HepG2 (cell line): ENCODE results near the gene ZNF816. TPM values are rescaled to one million over a fixed set of nuclear protein-coding genes. Genes with fewer than 3 reads are reported as not detected.

Experiments
- ATF7-NPFF ChIP-seq: sonication (generic); formaldehyde crosslinking; IDR thresholded peaks from 2 replicates; pipeline ENCODE4 v1.8.1; 2023; ENCODE audit warnings: mild to moderate bottlenecking, low read depth, missing genetic modification reagents, moderate library complexity
- DPF2 ChIP-seq: sonication (generic); formaldehyde crosslinking; IDR thresholded peaks from 2 replicates; pipeline ENCODE4 v1.4.0; 2020; ENCODE audit warnings: mild to moderate bottlenecking, low read depth, missing genetic modification reagents, borderline replicate concordance
- ELF1 ChIP-seq: sonication (generic); formaldehyde crosslinking; IDR thresholded peaks from 2 replicates; pipeline ENCODE4 v1.4.0; 2020; ENCODE audit warnings: missing genetic modification reagents
- ELF3 ChIP-seq: IDR thresholded peaks from 2 replicates; pipeline ENCODE4 v1.6.1; 2016; ENCODE audit warnings: missing genetic modification reagents, missing compliant biosample characterization
- KDM2A ChIP-seq: sonication (generic); formaldehyde crosslinking; IDR thresholded peaks from 2 replicates; pipeline ENCODE4 v1.4.0; 2020; ENCODE audit warnings: low read depth, missing genetic modification reagents, borderline replicate concordance
- KDM3A ChIP-seq: IDR thresholded peaks from 2 replicates; pipeline ENCODE4 v1.6.1; 2018; ENCODE audit warnings: low read depth, missing compliant biosample characterization
- MLLT10 ChIP-seq: sonication (generic); formaldehyde crosslinking; IDR thresholded peaks from 2 replicates; pipeline ENCODE4 v1.4.0; 2020; ENCODE audit warnings: missing genetic modification reagents
- NONO ChIP-seq, 2 experiments: fragments of 450-650 bp in 1 of 2; sonication (generic) in 1 of 2; formaldehyde crosslinking in 1 of 2; IDR thresholded peaks in 1 of 2; conservative IDR thresholded peaks in 1 of 2; 2 replicates each; pipeline versions ENCODE4 v1.6.1 to v1.8.0; 2017 to 2022; ENCODE audit warnings: mild to moderate bottlenecking in 1 of 2, missing genetic modification reagents in 1 of 2, moderate library complexity in 1 of 2
- NR0B2 ChIP-seq: sonication (generic); formaldehyde crosslinking; IDR thresholded peaks from 2 replicates; pipeline ENCODE4 v1.4.0; 2020; ENCODE audit warnings: mild to moderate bottlenecking, missing genetic modification reagents
- POGZ ChIP-seq: sonication (generic); formaldehyde crosslinking; IDR thresholded peaks from 2 replicates; pipeline ENCODE4 v1.4.0; 2020; ENCODE audit warnings: mild to moderate bottlenecking, missing genetic modification reagents
- POLR2G ChIP-seq: fragments of 200-400 bp; formaldehyde crosslinking; IDR thresholded peaks from 2 replicates; pipeline ENCODE4 v1.6.1; 2018; ENCODE audit warnings: mild to moderate bottlenecking, low read depth, low read length, moderate library complexity
- RBFOX2 ChIP-seq: fragments of 200-400 bp; formaldehyde crosslinking; IDR thresholded peaks from 2 replicates; pipeline ENCODE4 v1.6.1; 2017; ENCODE audit warnings: low read depth, mild to moderate bottlenecking, low read length
- RCOR2 ChIP-seq: IDR thresholded peaks from 2 replicates; pipeline ENCODE4 v1.6.1; 2016; ENCODE audit warnings: missing biosample characterization, missing genetic modification reagents
- RXRB ChIP-seq: IDR thresholded peaks from 2 replicates; pipeline ENCODE4 v1.6.1; 2016; ENCODE audit warnings: borderline replicate concordance, missing genetic modification reagents, missing compliant biosample characterization
- SRY ChIP-seq: sonication (generic); formaldehyde crosslinking; IDR thresholded peaks from 2 replicates; pipeline ENCODE4 v1.8.0; 2022; ENCODE audit warnings: mild to moderate bottlenecking, missing genetic modification reagents
- TERF1 ChIP-seq: sonication (generic); formaldehyde crosslinking; IDR thresholded peaks from 2 replicates; pipeline ENCODE4 v1.8.0; 2022; ENCODE audit warnings: mild to moderate bottlenecking, missing genetic modification reagents, moderate library complexity
- ZNF143 ChIP-seq: sonication (generic); formaldehyde crosslinking; IDR thresholded peaks from 2 replicates; pipeline ENCODE4 v1.4.0; 2020; ENCODE audit warnings: missing genetic modification reagents
- ZNF230 ChIP-seq: sonication (generic); formaldehyde crosslinking; IDR thresholded peaks from 2 replicates; pipeline ENCODE4 v1.4.0; 2020; ENCODE audit warnings: mild to moderate bottlenecking, missing genetic modification reagents
- ZNF510 ChIP-seq: sonication (generic); formaldehyde crosslinking; IDR thresholded peaks from 2 replicates; pipeline ENCODE4 v1.4.0; 2020; ENCODE audit warnings: low read depth, mild to moderate bottlenecking, missing genetic modification reagents
- ZNF564 ChIP-seq: sonication (generic); formaldehyde crosslinking; IDR thresholded peaks from 2 replicates; pipeline ENCODE4 v1.8.1; 2023; ENCODE audit warnings: mild to moderate bottlenecking, missing genetic modification reagents
- ZNF607 ChIP-seq: sonication (generic); formaldehyde crosslinking; IDR thresholded peaks from 2 replicates; pipeline ENCODE4 v1.5.1; 2020; ENCODE audit warnings: missing genetic modification reagents, mild to moderate bottlenecking, borderline replicate concordance
- ZNF780A ChIP-seq: sonication (generic); formaldehyde crosslinking; IDR thresholded peaks from 2 replicates; pipeline ENCODE4 v1.8.0; 2022; ENCODE audit warnings: mild to moderate bottlenecking, missing genetic modification reagents, moderate library complexity
- polyA plus RNA-seq, 8 experiments: library from polyadenylated mRNA; depleted of rRNA in 3 of 8; stranded (reverse) in 7 of 8; unstranded in 1 of 8; fragments of >200 nt; fragmentation: Illumina TruSeq in 4 of 8; extraction: Trizol in 4 of 8; gene quantifications; 2 replicates each; pipeline versions ENCODE4 v1.2.1 to v1.2.3, GENCODE V29; 2011 to 2016; ENCODE audit warnings: low read depth in 4 of 8, missing spikeins in 1 of 8, mixed read lengths in 1 of 8; ENCODE audit not compliant: insufficient read depth in 1 of 8
- total RNA-seq, 5 experiments: library from RNA; depleted of rRNA; stranded (reverse); fragments of >200 nt; fragmentation: Illumina TruSeq; extraction: Trizol; gene quantifications; 2 replicates each; pipeline ENCODE4 v1.2.3, GENCODE V29; 2016; ENCODE audit warnings: low read depth in 1 of 5
- TF ChIP-seq, protein P1 (sequence below): sonication (generic); formaldehyde crosslinking; IDR thresholded peaks from 2 replicates; pipeline ENCODE4 v1.5.0; 2020; ENCODE audit warnings: mild to moderate bottlenecking, missing genetic modification reagents, borderline replicate concordance
- TF ChIP-seq, protein P2 (sequence below): sonication (generic); formaldehyde crosslinking; IDR thresholded peaks from 2 replicates; pipeline ENCODE4 v1.5.1; 2020; ENCODE audit warnings: missing genetic modification reagents, mild to moderate bottlenecking, borderline replicate concordance

The ZNF816 gene
- total and polyA plus RNA-seq, 2 of the 13 experiments (the other 11 are each of a cell fraction or from before 2014, with no cell fraction given), result 5.2 to 14.1 TPM

GRCh38 chr19:52942386-52943133 is 20.1 kb downstream of the ZNF816 start (continued):
- TF ChIP-seq, protein P1, sequence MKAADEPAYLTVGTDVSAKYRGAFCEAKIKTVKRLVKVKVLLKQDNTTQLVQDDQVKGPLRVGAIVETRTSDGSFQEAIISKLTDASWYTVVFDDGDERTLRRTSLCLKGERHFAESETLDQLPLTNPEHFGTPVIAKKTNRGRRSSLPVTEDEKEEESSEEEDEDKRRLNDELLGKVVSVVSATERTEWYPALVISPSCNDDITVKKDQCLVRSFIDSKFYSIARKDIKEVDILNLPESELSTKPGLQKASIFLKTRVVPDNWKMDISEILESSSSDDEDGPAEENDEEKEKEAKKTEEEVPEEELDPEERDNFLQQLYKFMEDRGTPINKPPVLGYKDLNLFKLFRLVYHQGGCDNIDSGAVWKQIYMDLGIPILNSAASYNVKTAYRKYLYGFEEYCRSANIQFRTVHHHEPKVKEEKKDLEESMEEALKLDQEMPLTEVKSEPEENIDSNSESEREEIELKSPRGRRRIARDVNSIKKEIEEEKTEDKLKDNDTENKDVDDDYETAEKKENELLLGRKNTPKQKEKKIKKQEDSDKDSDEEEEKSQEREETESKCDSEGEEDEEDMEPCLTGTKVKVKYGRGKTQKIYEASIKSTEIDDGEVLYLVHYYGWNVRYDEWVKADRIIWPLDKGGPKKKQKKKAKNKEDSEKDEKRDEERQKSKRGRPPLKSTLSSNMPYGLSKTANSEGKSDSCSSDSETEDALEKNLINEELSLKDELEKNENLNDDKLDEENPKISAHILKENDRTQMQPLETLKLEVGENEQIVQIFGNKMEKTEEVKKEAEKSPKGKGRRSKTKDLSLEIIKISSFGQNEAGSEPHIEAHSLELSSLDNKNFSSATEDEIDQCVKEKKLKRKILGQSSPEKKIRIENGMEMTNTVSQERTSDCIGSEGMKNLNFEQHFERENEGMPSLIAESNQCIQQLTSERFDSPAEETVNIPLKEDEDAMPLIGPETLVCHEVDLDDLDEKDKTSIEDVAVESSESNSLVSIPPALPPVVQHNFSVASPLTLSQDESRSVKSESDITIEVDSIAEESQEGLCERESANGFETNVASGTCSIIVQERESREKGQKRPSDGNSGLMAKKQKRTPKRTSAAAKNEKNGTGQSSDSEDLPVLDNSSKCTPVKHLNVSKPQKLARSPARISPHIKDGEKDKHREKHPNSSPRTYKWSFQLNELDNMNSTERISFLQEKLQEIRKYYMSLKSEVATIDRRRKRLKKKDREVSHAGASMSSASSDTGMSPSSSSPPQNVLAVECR (CRISPR knock-in tag), result peak; percentile 72; the same call in 1 of the 2 replicates
- TF ChIP-seq, protein P2, sequence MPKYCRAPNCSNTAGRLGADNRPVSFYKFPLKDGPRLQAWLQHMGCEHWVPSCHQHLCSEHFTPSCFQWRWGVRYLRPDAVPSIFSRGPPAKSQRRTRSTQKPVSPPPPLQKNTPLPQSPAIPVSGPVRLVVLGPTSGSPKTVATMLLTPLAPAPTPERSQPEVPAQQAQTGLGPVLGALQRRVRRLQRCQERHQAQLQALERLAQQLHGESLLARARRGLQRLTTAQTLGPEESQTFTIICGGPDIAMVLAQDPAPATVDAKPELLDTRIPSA (CRISPR knock-in tag), result no peak
- TF ChIP-seq POLR2G, result peak; percentile 92
- TF ChIP-seq NONO (IDR thresholded peaks at IDR 0.05), result no peak
- TF ChIP-seq NONO (CRISPR knock-in tag; conservative IDR thresholded peaks at IDR 0.05), result no peak
- no peak for TF ChIP-seq MLLT10 (CRISPR knock-in tag)
- no peak for TF ChIP-seq ZNF230
- TF ChIP-seq RXRB (CRISPR knock-in tag), result peak; percentile 8; the same call in 1 of the 2 replicates
- peak; percentile 75 for TF ChIP-seq RBFOX2
- TF ChIP-seq ZNF143 (CRISPR knock-in tag), result 0 out of 2 replicates have a peak, but pooled peaks have one; percentile 1
- peak; percentile 92 for TF ChIP-seq ELF3 (CRISPR knock-in tag)
- no peak for TF ChIP-seq ZNF510 (CRISPR knock-in tag)
- TF ChIP-seq ZNF564, result no peak
- TF ChIP-seq KDM3A (CRISPR knock-in tag), result no peak
- peak; percentile 79; the same call in 1 of the 2 replicates for TF ChIP-seq KDM2A (CRISPR knock-in tag)
- TF ChIP-seq ELF1, result peak; percentile 97
- no peak for TF ChIP-seq DPF2
- no peak for TF ChIP-seq RCOR2 (CRISPR knock-in tag)
- peak; percentile 54; the same call in 1 of the 2 replicates for TF ChIP-seq ZNF607 (CRISPR knock-in tag)
- TF ChIP-seq TERF1 (CRISPR knock-in tag), result no peak
- no peak for TF ChIP-seq NR0B2 (CRISPR knock-in tag)
- peak; percentile 26; the same call in 1 of the 2 replicates for TF ChIP-seq ATF7-NPFF (CRISPR knock-in tag)
- TF ChIP-seq SRY (CRISPR knock-in tag), result no peak
- TF ChIP-seq POGZ (CRISPR knock-in tag), result no peak
- TF ChIP-seq ZNF780A, result no peak
